Stimulated activated CD4-positive, alpha-beta T cell treated with anti-CD3 and anti-CD28 coated beads, Interleukin-1b, Interleukin-23, amount 100 ng/mL, for 48 hours (primary cell): Measurements from ENCODE around the gene ATXN3L.
A peak's percentile ranks its signal among the peaks of the same experiment; 100 is the strongest.

Experiments
- DNase-seq: peaks from one replicate; pipeline ENCODE4 v3.0.0-alpha.2; 2020

ATXN3L gene

DNA sequence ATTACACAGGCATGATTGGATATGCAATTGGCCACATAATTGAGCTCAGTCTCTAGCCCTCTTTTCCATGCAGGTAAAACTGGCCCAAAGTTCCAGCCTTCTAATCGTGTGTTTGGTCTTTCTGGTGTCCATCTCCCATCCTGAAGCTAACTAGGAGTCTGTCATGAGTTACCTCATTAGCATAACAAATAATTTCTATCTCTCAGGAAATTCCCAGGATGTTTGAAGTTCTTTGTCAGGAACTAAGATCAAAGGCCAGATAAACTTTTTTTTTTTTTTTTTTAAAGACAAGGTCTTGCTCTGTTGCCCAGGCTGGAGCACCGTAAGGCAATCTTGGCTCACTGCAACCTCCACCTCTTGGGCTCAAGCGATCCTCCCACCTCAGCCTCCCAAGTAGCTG, 15.8 kb downstream of the ATXN3L start:
- no peak for DNase-seq

DNA sequence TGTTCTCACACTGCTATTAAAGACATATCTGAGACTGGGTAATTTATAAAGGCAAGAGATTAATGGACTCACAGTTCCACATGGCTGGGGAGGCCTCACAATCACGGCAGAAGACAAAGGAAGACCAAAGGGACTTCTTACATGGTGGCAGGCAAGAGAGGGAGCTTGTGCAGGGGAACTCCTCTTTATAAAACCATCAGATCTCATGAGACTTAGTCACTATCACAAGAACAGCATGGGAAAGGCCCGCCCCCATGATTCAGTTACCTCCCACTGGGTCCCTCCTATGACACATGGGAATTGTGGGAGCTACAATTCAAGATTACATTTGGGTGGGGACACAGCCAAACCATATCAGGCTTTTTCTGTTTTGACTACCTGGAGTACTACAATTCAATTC, 16.6 kb downstream of the ATXN3L start:
- DNase-seq = peak; percentile 1

DNA sequence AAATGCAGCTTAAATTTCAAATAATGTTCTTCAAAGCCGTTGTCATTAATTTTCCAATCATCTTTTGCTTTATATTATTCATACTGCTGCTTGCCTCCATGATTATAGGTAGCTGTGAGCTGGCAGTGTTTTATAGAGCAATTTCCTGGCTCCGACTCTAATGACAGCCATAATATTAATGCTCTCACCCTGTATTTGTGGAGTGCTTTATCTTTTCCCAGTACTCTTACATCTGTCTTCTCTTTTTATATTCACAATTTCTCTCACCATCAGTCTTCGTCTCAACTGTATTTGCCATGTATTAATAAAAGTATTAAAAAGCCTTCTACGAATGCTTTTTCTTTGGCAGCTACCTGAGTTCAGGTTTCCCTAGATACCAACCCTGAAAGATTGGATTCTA, 21.0 kb downstream of the ATXN3L start:
- no peak for DNase-seq

- no peak for DNase-seq
Observed at GRCh38 chrX:13295841-13296240, 24.0 kb downstream of the ATXN3L start.

- no peak for DNase-seq
Observed at GRCh38 chrX:13293700-13294099, 26.2 kb downstream of the ATXN3L start.

GRCh38 chrX:13290891-13291614, 28.8 kb downstream of the ATXN3L start:
- DNase-seq = no peak

- no peak for DNase-seq
Observed at GRCh38 chrX:13288671-13289070, 31.2 kb downstream of the ATXN3L start.

GRCh38 chrX:13287816-13288215, 32.0 kb downstream of the ATXN3L start:
- no peak for DNase-seq

- DNase-seq = no peak
Observed at GRCh38 chrX:13285693-13286092, 34.2 kb downstream of the ATXN3L start.

GRCh38 chrX:13285229-13285628, 34.6 kb downstream of the ATXN3L start:
- DNase-seq = no peak

GRCh38 chrX:13284570-13284969, 35.3 kb downstream of the ATXN3L start:
- no peak for DNase-seq

DNA sequence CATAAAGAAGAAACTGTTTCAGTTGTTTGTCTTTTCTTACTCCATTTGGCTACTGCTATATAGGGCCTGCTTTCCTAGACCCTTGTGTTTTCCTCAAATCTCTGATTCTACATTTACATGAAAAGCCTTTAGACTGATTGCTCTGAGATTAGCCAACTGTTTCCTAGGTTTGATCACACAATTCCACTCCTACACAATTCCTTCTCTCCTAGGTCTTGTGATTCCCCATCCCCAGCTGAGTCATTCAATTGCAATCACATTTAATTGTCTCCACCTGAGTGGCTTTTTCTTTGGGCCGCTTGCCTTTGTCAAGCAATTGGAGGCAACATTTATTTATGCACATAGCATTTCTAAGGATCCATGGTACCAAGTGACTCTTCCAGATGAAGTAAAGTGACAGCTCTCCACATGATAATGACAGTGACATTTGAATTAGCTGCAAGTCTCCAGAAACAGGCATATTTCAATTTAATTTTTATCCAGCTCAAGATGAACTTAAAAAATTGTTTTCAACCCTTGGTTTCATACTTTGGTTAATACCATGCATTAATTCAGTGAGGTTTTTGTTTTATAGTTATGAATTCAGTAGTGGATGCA, 35.8 kb downstream of the ATXN3L start:
- DNase-seq = no peak

DNA sequence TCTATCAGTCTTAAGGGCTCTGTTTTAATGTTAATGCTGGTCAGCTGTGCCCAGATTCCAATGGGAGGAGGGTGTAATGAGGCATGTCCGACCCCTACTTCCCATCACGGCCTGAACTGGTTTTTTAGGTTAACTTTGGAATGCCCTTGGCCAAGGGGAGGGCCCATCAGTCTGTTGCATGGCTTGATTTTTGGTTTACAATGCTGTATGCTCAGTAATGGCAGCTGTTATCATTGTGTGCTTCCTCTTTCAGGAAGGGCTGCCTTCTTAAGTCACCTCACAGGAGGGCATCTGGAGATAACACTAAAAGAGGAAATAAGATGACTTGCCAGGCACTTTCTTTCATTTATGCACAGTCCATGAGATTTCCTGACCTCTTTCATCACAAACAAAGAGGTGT, 36.3 kb downstream of the ATXN3L start:
- DNase-seq = no peak

DNA sequence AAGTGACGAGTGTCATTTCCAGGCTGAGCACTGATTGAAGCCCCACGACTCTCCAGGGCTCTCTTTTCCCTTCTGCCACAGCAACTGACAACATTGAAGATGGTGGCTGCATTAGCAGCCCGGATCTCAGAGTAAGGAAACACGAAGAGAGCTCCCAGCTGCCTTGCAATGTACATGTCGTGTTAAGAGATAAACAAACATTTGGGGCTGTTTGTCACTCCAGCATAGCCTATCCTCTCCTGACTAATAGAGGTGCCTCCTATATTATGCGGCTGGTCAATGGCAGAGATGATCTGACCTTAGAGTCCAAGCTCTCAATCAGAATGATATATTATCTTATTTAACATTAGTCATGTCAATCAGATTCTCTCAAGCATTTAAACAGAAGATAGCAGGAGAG, 38.6 kb downstream of the ATXN3L start:
- DNase-seq = no peak

GRCh38 chrX:13279279-13280018, 40.4 kb downstream of the ATXN3L start:
- DNase-seq = no peak

DNA sequence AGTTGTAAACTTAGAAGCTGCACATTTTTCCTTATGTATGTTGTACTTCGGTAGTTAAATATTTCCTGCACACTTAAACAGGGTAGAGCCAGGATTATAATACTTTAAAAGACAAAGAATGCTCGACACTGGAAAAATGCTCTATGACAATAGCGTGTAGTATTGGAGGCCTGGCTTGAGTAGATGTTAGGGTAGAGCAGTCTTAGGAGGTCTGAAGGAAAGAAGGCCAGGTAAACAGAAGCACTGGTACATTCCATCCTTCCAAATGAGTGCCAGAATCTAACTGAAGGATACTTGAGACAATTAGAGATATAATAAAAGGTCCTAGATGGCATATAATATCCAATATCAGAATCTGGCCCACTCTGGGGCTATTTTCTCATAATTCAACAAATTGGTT, 42.3 kb downstream of the ATXN3L start:
- no peak for DNase-seq

- no peak for DNase-seq
Observed at GRCh38 chrX:13276991-13277390, 42.9 kb downstream of the ATXN3L start.

DNA sequence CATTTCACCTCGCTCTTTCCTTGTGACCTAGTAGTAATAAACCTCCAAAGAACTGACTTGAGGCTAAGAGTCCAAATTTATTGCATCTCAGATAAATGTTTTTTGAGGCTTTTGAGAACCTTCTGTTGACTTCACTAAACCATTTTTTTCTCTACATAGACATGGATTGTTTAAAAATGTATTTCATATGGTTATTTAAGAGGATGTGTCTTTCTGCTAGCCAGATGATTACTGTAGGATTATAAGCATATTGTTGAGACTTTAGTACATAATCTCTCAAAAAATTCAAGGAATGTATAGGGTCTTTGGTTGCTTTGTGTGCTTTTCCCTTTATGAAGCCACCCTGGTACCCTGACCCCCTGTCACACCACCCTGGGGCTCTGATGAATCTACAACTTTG, 44.8 kb downstream of the ATXN3L start:
- DNase-seq = no peak

- no peak for DNase-seq
Observed at GRCh38 chrX:13272426-13272825, 47.4 kb downstream of the ATXN3L start.

DNA sequence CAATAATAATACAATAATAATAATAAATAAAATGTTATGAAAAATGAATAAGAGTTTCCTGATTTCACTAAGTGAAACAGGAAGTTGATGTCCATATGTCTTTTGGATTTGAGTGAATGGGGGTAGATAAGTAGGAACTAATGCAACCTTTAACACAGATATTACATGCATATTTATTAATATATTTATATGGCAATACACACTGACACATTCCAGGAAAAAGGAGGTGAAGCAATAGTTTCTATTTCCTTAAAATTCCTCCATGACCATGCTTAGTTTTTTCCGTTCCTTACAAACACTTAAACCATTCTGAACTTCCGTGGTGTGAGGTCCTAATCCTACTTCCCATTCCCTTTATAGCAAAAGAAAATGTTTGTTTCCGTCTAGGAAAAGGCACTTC, 48.3 kb downstream of the ATXN3L start:
- no peak for DNase-seq

DNA sequence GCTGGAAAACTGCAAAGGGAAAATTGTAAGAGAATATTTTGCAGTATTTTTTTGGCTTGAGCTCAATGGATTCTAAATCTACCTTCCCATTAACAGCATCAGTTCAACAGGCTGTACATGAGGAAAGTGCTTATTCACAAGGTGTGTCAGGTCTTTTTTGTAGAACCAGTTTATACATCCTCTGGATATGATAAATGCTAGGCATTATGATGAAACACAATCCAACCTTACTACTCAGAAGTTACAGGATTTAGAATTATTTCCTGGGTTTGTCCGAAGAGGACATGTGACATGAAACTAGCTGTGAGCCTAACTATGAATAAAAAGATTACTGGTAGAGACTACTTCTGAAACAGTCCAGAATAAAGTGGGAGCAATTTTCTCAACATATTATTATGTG, 49.5 kb downstream of the ATXN3L start:
- no peak for DNase-seq

DNA sequence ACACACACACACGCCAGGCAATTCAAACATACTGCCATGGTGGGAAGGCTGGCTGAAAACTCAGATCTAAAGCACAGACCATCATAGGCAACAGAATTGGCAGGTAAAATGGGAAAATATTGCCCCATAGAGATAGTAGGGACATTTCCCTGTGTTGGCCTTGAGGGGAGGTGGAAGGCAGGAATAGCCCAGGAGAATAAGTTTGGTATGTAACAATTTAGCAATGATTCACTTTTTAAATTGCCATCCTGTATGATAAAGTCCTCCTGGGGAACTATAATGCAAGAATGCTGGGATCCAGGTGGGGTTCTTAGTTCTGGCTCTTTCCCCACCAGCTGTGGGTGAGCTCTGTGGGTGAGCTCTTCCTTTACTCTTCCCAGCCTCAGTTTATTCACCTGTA, 51.0 kb downstream of the ATXN3L start:
- DNase-seq = no peak
